Measurements from ENCODE around the gene ITPRIPL2. TPM values are rescaled to one million over a fixed set of nuclear protein-coding genes. Genes with fewer than 3 reads are reported as not detected.

Gene ITPRIPL2
- total and polyA plus RNA-seq, 12 donors: 7.7 to 121 (median 53.6) TPM

DNA sequence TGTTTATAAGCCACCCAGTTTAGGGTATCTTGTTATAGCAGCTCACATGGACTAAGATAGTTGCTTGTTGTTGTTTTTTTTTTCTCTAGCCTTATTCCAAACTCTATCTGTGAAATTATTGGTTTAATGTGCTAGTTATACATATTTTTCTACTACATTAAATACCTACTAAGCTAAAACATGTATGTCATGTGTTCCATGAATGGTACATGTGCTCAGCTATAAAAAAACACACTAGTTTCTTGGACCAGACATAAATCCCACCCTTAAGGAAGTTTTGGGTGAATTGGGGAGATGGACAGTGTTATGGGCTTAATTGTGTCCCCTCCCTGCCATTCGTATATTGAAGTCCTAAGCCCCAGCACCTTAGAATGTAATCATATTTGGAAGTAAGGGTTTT, 19.8 kb downstream of the ITPRIPL2 start:
- no peaks in the 10 kb centered on the region for H3K27me3 ChIP-seq
- H3K4me3 ChIP-seq: no peak overlapping the region
- DNase-seq: no peak
- H3K27ac ChIP-seq: no peak overlapping the region
- peaks cover 8 to 41% of the 10 kb centered on the region in 2 donors for H3K4me1 ChIP-seq (replicated peaks in 1 of 2)
- 87 to 100% (median 89%) methylated on average over 1 of the region's 1 CpG for WGBS, 4 donors
- TF ChIP-seq CTCF (IDR thresholded peaks at IDR 0.05) (no peak), POLR2A (IDR thresholded peaks at IDR 0.05) (no peak)
- H3K9me3 ChIP-seq (replicated peaks in 1 of 3): no peaks in the 10 kb centered on the region
- intact Hi-C loops (cut with DNase I): no loop called here
- H3K36me3 ChIP-seq (replicated peaks in 1 of 2): no peaks in the 10 kb centered on the region

DNA sequence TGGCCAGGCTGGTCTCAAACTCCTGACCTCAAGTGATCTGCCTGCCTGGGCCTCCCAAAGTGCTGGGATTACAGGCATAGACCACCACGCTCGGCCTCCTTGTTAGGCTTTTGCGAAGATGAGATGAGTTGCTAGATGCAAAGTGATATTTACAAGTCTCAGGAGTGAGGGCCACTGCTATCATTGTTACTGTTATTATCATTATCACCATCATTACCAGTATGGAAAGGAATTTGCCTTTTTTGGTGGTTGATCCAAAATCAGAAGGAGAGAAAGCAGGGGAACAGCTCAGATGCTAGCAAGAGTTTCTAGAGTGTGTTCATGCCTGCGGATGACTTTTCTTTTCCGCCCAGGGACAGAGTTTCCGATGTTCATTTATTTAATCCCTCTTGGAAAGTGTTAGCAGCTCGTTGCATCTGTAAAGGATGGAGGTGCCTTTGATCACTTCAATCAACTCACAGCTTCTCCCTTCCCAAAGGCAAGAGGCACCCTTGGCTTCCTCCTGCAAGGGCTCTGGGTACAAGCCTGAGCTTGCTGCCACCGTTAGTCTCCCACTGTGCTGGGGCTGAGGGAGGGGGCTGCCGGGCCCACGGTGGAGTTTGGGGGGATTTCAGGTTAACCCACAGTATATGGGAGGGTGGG, 21.6 kb downstream of the ITPRIPL2 start:
- intact Hi-C loops (cut with DNase I): no loop called here

GRCh38 chr16:19135896-19136438, 22.2 kb downstream of the ITPRIPL2 start:
- Histone ChIP-seq H3K4me1 (replicated peaks in 1 of 2) (peaks cover 8 to 40% of the 10 kb centered on the region in 2 donors), H3K27ac (no peak overlapping the region)

More for the DNA sequence above, 21.6 kb downstream of the ITPRIPL2 start:
- no peaks in the 10 kb centered on the region for H3K36me3 ChIP-seq (replicated peaks in 1 of 2)
- peaks cover 8 to 46% of the 10 kb centered on the region in 2 donors for H3K4me1 ChIP-seq (replicated peaks in 1 of 2)
- no peak for TF ChIP-seq CTCF (IDR thresholded peaks at IDR 0.05)
- TF ChIP-seq POLR2A (IDR thresholded peaks at IDR 0.05): no peak
- no peaks in the 10 kb centered on the region for H3K27me3 ChIP-seq
- H3K27ac ChIP-seq: no peak overlapping the region
- no peaks in the 10 kb centered on the region for H3K9me3 ChIP-seq (replicated peaks in 1 of 3)
- DNase-seq: no peak
- no peak overlapping the region for H3K4me3 ChIP-seq
- 78 to 85% (median 81%) methylated on average over 9 to 10 of the region's 10 CpGs for WGBS, 4 donors

More at GRCh38 chr16:19135896-19136438, 22.2 kb downstream of the ITPRIPL2 start:
- H3K9me3 ChIP-seq (replicated peaks in 1 of 3): no peaks in the 10 kb centered on the region
- H3K36me3 ChIP-seq (replicated peaks in 1 of 2): no peaks in the 10 kb centered on the region
- intact Hi-C loops (cut with DNase I): no loop called here
- 23 to 50% (median 46%) methylated on average over 3 to 7 of the region's 7 CpGs for WGBS, 4 donors
- no peak for TF ChIP-seq CTCF (IDR thresholded peaks at IDR 0.05)
- TF ChIP-seq POLR2A (IDR thresholded peaks at IDR 0.05): no peak
- no peaks in the 10 kb centered on the region for H3K27me3 ChIP-seq
- no peak for DNase-seq
- H3K4me3 ChIP-seq: no peak overlapping the region
